HG02610 (cell line): ENCODE results near the gene MARCHF3.
"Not testable (repeated sequence)": the region's sequence is repeated elsewhere in the genome, so short reads cannot be mapped to it uniquely, and the experiment has no call there.

ENCODE experiments used
- ATAC-seq: cut with Tn5 transposase; IDR thresholded peaks from one replicate; pipeline ENCODE4 v1.9.1; 2021; ENCODE audit warnings: mild to moderate bottlenecking, moderate library complexity; ENCODE audit not compliant: unreplicated experiment

The MARCHF3 gene

GRCh38 chr5:127013407-127013806, 17.0 kb downstream of the MARCHF3 start:
- no peak for ATAC-seq

DNA sequence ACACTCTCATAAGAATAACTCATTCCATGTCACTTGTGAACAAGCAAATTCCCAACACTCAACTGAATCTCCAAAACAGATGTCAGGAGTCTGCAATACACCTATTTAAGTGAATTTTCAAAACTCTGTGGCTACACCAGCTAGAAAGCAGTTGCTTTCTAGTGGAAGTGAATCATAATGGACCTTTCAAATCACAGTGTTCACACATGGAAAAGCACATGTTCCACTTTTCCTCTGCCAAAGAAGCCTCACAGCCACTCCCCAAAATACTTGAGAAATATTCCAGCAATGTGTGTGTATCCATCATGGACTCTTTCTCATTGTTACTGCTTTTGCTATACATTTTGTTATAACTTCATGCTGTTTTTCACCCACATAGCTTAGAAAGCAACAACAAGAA, 17.4 kb downstream of the MARCHF3 start:
- no peak for ATAC-seq

DNA sequence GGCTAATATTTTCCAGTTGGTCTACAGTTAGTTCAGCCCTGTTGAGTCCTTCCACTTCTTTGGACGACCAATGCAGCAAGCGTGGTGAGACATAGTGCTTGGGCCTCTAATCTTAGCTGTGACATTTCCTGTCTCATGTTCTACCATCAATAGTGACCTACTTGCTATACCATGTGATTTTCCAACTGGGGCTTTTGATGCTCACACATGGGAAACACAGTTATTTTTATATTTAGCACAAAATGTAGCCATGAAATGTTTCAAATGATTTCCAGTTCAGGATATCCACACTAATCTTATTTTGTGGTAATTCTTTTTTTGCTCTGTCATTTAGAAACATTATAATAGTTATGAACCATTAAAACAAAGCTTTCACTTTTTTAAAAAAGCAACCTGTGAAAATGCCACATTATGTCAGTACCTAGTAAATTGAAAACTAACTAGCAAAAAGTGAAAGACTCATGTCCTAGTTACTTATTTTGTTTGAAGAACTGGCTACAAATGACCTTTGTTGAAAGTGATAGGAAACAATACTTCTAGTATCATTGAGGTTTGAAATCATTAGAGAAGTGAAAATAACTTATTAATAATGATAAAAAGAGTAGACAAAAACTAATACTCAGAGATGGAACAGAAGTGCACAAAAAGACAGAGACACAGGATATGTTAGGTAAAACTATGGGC, 18.3 kb downstream of the MARCHF3 start:
- ATAC-seq: peak; percentile 89

DNA sequence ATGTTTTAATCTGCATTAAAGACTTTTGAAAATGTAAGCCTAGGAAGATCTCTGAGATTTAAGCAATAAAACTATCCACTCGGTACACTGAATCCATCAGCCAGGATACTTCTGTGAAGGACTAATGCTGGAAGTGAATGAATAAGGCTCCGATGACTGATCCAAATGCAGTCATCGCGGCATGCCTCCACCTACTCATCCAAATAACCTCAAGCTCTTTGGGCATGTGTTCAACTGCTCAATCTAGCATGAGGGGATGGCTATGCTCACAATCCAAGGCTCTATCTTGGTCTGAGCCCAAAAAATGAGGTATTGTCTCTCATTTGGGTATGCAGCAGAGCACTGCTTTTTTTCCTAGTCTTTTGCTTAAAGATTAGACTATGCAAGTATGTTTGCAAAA, 19.2 kb downstream of the MARCHF3 start:
- ATAC-seq: no peak

DNA sequence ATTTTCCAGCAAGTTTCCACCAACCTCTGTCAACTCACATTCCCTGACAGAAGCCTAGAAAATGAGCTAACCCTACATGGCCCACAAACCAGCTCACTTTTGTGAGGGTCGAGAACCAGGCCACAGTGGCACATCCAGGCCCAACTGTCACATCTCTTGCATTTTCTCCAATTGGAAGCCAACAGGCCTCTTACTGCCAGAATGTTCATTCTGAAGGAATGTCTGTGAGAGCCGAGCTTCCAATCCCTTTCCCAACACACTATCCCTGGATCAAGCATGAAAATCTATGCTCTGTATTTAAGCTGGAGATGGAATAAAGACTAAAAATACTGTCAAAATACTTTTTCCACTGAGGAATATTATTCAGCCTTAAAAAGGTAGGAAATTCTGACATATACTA, 20.0 kb downstream of the MARCHF3 start:
- no peak for ATAC-seq

GRCh38 chr5:127009784-127010183, 20.6 kb downstream of the MARCHF3 start:
- ATAC-seq: no peak

- no peak for ATAC-seq
Measured at GRCh38 chr5:127008300-127008975, 21.9 kb downstream of the MARCHF3 start.

GRCh38 chr5:127007522-127007921, 22.8 kb downstream of the MARCHF3 start:
- no peak for ATAC-seq

- no peak for ATAC-seq
Measured at GRCh38 chr5:127006744-127007143, 23.6 kb downstream of the MARCHF3 start.

DNA sequence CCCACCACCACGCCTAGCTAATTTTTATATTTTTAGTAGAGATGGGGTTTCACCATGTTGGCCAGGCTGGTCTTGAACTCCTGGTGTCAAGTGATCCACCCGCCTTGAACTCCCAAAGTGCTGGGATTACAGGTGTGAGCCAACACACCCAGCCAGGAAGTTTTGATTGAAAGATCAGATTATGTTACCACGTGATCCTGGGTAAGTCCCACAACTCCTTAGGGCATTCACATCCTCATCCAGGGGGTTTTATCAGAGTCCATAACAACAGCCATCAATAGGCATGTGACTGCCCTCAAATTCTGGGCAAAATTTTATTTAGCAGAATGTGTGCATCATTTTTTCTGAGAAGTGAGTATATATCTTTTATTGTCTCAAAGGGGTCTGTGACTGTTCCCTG, 25.1 kb downstream of the MARCHF3 start:
- ATAC-seq: not testable (repeated sequence)

DNA sequence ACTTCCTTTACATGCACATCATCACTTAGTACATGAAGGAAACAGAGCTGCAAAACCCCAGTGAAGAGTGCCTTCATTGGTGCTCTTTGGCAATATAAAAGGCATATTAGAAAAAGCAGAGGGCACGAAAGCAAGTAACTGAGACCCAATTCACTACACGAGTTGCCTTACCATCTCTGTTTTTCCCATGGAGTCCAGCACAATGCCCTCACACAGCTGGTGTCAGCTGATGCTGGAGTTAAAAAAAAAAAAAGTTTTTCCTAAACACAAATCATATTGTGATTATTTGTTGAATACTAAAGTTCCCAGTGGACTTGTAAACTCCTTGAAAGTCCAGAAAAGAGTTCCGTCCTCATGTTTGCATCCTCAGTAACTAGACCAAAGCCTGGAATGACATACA, 25.6 kb downstream of the MARCHF3 start:
- ATAC-seq: no peak

GRCh38 chr5:127003798-127004495, 26.4 kb downstream of the MARCHF3 start:
- no peak for ATAC-seq

DNA sequence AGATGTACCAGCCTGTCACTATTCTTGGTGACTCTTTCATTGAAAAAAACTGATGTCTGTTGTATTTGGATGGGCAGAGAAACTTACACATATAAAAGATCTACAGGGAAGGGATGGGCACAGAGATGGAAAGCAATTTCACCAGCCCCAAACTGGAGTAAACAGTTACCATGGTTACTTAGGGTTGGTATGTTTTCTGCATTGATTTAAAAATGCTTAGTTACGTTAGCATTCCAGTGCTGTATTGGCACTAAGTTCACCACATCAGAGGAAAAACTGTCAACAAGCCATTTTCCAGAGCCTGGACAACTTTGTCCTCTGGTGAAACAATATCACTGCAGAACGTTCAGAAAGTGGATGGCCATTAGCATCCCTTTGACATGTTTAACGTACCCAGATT, 28.0 kb downstream of the MARCHF3 start:
- ATAC-seq: no peak

DNA sequence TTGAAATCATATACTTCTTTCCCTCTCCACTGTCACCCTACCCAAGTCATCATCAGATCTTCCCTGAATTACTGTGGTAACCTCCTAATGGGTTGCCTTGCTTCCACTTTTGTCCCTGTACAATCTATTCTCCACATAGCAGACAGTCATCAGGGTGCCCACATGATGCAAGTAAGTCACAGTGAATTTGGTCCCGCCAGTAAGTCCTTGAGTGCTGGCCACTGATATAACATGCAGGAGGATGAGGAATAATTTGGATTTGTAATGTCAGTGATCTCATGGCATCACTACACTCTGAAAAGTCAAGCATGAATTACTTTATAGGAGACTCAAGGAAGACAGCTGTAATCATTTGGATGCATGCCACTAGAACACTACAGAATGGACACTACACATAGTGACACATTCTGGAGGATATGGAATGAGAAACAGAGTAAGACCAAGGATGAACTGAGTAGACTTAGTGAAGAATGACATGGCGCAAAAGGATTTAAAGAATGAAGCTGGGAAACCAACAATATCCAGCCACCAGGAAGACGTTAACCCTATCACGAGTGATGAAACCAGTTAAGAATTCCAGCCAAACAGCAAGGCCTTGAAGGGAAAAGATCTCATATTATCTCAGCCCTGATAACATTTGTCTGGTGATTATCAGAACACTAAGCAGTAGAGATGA, 28.6 kb downstream of the MARCHF3 start:
- ATAC-seq: no peak

DNA sequence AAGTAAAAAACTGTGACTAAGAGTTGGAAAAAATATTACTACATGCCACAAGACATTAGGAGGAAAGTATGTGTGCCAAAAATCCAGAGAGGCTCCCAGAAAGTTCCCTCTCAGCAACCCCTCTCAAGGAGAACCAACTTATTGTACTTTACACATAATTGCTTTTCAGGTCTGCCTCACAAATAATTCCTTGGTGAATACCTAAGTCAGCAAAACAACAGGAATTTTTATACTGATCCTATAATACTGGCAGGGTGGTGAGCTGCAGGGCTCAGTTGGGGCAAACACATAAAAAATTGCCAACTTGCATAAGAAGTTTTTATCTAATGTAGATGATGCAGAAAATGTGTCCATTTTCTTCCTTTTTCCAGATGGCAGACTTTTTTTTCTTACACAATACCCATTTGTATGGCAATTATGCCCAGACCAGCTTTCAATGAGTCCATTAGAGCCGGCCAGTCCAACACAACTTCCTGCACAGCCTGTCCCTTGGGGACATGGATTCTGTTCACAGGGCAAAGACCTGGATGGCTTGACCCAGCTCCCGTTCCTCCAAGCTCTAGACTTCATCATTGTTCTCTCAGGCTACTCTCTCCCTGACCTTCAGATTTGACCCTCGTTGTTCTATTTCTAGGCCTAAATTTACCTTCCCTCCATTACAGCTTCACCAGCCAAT, 31.3 kb downstream of the MARCHF3 start:
- ATAC-seq: no peak

DNA sequence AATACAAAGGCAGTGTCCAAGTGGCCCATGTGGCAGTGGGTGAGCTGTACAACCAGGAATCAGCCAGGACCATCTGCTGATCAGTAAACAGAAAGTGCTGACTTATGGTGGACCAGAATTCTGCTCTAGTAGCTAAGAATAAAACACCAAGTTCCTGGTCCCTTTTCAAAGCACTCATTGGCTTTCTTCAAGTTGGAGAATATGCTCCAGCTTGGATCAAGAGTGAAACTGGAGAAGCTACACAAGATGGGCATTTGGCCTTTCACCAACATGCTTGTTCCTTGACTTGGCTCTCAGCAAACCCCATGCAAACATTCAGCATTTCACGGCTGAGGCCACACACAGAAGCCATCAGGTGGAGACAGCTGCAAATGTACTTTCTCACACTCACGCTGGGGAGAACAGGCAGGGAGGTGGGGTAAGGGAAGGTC, 32.1 kb downstream of the MARCHF3 start:
- ATAC-seq: peak; percentile 82

DNA sequence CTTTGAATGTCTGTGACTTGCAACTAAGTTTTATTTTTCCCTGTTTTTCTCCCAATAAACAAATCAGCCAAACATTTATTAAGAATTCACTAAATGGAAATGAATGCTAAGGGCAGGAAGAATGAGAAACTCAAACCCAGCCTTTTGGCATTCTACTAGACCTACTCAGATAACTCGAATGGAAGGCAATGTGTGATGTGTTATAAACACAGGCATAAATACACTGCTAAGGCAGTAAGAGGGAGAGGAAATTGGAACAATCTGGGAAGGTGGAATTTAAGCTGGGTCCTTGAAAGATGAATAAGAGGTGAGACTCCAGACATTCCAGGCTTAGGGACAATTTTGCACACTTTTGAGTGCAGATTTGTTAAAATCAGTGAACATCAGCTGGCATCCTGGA, 34.7 kb downstream of the MARCHF3 start:
- no peak for ATAC-seq

DNA sequence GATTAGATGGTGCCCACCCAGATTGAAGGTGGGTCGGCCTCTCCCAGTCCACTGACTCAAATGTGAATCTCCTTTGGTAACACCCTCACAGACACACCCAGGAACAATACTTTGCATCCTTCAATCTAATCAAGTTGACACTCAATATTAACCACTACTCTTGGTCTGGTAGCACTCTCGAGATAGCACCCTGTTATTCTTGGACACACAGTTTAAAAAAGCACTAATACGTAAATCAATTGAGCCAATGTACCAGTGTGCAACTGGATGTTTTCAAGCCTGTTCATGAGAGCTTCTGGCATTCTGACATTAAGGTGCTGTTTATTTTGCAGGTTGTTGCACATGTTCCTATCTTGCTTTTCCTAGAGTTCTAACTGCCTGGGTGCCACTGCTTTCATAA, 35.3 kb downstream of the MARCHF3 start:
- ATAC-seq: no peak

DNA sequence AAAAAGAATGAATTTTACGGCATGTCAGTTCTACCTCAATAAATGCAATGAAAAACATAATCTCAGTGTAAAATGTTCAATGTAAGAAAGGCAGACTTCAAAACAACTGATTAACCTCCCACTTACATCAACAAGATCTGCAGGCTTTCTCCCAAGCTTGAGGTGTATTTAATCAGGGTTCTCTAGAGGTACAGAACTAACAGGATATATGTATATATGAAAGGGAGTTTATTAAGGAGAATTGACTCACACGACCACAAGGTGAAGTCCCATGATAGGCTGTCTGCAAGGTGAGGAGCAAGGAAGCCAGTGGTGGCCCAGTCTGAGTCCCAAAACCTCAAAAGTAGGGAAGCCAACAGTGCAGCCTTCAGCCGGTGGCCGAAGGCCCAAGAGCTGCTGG, 35.9 kb downstream of the MARCHF3 start:
- ATAC-seq: no peak

DNA sequence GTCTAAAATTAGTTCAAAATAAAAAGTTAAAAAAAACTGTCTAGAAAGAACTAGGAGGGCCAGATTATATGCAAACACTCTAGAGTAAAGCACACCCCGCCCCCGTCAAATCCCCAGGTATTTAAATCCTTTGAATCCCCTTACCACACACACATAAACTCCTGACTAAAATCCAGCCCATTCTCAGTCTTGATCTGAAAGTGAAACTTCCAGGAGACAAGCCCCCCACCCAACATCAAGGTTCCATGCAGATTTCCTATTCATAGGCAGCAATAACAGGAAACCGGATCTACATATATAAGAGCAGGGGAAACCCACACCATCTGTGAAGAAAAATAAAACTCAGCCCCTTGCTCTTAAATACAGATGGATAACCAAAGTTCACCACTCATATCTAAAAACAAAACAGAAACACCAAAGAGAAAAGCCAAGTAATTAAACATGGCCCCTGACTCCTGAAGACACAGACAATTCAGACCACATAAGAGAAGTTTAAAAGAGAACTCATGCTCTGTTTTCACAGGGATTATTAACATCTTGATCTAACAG, 42.3 kb downstream of the MARCHF3 start:
- ATAC-seq: peak; percentile 95
